ENCODE results near the gene EXOC3L2.

Gene EXOC3L2

DNA sequence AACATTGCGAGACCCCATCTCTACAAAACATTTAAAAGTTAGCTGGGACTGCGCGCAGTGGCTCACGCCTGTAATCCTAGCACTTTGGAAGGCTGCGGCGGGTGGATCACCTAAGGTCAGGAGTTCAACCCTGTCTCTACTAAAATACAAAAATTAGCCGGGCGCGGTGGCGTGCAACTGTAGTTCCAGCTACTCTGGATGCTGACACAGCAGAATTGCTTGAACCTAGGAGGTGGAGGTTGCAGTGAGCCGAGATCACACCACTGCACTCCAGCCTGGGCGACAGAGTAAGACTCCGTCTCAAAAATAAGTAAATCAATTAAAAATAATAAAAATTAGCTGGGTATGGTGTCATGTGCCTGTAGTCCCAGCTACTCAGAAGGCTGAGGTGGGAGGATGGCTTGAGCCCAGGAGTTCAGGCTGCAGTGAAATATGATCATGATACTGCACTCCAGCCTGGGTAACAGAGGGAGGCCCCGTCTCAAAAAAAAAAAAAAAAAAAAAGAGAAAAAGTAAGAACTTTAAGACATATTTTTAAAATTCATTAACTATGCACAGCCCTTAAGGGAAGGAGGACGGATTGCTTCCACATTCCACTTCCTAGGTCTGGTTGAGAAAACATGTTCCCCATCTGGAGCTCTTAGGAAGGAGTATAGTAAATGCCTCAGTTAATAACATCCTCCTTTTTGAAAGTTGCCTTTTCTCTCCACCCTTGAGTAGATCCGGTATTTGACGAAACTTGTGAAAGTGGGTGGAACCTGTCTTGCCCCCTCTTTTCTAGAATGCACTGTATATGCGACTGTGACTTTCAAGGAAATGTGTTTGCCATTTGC lies 26.1 kb downstream of the EXOC3L2 start:
- no peak for DNase-seq

GRCh38 chr19:45218426-45218825 lies 26.8 kb downstream of the EXOC3L2 start:
- no peak for DNase-seq

- no peak for DNase-seq
Measured at GRCh38 chr19:45217957-45218334, 27.3 kb downstream of the EXOC3L2 start.

DNA sequence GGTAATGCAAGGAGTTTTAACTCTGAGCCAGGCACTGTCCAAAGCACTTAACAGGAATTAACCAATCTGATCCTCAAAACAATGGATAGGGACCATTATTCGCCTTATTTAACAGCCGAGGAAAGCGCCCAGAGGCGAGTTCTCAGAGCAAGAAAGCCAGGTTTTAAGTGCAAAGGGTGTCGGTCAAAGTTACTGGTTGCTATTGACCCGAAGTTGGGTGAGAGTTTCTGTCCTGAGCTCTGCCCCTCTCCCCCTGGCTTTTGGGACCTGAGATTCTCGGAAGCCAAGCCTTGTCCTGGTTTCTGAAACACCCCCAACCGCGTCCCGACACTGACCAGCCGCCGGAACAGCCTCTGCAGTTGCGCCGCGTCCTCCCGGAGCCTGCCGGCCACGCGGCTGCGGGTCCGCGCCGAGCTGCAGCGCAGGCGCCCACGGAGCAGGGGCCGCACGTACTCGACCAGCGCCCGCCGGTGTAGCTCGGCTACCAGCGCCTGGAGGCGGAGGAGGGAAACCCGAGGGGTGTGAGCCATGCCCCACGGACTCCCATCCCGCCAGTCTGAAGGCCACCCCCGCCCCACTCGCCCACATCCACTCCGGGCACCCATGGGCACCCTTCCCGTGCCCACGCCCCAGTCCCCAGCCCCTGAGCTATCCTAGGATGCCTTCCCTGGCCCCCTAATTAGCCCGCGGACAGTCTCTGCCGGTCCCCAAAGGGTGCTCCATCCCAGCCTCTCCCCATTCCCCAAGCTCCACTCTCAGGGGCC lies 27.8 kb downstream of the EXOC3L2 start:
- no peak for DNase-seq

GRCh38 chr19:45216667-45217066 lies 28.5 kb downstream of the EXOC3L2 start:
- DNase-seq: no peak

GRCh38 chr19:45215391-45216191 lies 29.6 kb downstream of the EXOC3L2 start:
- no peak for DNase-seq

DNA sequence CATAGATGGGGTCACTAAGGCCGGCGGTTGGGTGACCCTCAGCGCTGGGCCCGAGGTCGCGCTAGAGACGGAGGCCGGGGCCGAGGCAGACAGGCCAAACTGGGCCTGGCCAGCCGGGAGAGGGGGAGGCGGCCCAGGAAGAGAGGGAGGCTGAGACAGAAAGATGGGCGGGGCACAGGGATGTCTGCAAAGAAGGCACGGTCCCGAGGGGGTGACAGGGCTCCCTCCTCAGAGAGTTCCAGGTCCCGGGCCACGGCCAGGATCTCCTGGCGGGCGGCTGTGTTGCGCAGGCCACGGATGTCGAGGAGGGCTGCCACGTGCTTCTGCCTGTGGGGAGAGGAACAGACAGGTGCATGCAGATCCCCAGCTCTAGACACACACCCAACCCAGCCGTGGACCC lies 32.2 kb downstream of the EXOC3L2 start:
- DNase-seq: no peak

GRCh38 chr19:45211751-45212381 lies 33.3 kb downstream of the EXOC3L2 start:
- DNase-seq: no peak

- DNase-seq: no peak
Measured at GRCh38 chr19:45206328-45206727, 38.9 kb downstream of the EXOC3L2 start.

- DNase-seq: no peak
Measured at GRCh38 chr19:45205810-45206209, 39.4 kb downstream of the EXOC3L2 start.

DNA sequence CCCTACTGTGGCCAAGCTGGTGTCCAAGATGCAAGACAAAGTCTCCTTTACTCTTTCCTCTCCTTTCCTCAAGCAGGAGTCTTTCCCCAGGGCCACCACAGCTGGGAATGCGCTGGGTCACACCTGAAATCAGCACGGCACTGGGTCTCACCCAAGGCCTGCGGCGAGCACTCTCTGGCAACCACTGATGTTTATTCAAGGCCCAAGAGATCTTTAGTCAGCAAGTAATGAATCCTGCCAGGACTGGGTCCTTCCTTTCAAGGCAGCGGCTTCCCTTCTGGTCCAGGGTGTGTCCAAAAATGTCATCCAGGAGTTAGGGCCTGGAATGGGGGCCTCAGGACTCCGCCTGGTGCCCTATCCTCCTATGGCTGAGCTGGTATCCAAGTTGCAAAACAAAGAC lies 42.6 kb downstream of the EXOC3L2 start:
- DNase-seq: no peak

GRCh38 chr19:45200568-45200967 lies 44.6 kb downstream of the EXOC3L2 start:
- DNase-seq: no peak

DNA sequence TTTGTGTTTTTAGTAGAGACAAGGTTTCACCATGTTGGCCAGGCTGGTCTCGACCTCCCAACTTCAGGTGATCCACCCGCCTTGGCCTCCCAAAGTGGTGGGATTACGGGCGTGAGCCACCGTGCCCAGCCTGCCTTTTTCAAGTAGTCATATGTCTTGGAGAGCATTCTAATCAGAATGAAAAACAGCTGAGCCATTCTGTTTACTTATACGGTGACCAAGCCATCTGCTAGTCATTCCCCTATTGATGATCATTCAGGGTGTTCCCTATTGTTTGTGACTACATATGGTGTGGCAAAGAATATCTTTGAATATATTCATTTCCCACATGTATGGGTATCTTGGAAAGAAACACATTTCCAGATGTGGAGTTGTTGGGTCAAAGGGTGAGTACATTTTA lies 49.4 kb downstream of the EXOC3L2 start:
- DNase-seq: no peak

- no peak for DNase-seq
Measured at GRCh38 chr19:45191375-45191774, 53.8 kb downstream of the EXOC3L2 start.

DNA sequence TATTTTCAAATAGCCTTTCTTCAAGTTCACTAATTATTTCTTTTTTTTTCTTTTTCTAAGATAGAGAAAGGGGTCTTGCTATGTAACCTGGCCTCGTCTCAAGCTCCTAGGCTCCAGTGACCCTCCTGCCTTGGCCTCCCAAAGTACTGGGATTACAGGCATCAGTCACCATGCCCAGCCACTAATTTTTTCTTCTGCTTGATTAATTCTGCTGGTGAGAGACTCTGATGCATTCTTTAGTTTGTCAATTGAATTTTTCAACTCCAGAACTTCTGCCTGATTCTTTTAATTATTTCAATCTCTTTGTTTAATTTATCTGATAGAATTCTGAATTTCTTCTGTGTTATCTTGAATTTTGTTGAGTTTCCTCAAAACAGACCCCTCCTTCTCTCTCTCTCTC lies 55.2 kb downstream of the EXOC3L2 start:
- DNase-seq: no peak

DNA sequence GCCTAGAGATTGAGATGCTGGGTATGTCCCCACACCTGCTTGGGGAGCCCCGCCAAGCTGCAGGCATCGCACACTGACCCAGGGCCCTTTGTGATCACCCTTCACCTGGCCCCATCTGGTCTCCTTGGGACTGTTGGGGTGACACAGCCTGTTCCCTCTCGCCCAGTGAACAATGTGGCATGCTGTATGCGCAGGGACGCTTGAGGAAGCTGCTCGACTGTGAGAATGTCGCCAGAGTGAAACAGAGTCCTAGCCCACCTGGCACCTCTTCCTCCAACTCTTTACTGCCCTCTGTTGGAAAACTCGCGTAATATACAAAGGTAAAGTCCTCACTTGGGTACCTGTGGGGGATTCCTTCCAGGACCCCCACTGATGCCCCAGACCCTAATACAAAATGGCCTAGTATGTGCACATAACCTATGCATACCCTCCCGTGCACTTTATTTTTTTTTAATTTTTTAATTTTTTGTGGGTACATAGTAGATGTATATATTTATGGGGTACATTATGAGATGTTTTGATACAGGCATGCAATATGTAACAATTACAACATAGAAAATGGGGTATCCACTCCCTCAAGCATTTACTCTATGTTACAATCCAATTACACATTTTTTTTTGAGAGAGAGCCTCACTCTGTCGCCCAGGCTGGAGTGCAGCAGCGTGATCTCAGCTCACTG lies 57.6 kb downstream of the EXOC3L2 start:
- no peak for DNase-seq

DNA sequence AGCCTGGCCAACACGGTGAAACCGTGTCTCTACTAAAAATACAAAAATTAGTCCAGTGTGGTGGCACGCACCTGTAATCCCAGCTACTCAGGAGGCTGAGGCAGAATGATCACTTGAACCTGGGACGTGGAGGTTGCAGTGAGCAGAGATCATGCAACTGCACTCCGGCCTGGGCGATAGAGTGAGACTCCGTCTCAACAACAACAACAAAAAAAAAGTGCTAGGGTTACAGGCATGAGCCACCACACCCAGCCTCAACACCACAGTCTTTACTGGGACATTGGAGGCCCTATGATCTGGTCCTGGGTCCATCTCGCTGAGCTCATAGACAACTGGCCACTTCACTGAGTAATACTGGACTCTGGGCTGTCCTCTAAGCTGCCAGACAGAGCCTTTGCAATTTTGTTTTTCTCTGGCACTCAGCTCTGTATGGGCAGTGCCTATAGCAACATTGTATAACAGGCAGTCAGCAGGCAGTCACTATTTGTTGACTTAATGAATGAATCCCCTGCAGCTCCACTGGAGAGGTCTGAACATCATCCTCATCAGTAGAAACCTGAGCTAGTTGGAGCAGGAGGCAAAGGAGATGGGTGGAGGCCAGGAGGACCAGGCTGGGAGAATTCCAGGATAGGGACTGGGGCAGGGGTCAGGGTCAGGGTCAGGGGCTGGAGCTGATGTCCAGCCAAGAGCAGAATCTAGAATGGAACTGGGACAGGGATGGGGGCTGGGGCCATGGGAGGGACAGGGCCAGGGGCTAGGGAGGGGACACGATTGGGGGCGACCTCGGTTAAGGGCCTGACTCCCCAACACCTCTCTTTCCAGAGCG lies 58.5 kb downstream of the EXOC3L2 start:
- DNase-seq: no peak

DNA sequence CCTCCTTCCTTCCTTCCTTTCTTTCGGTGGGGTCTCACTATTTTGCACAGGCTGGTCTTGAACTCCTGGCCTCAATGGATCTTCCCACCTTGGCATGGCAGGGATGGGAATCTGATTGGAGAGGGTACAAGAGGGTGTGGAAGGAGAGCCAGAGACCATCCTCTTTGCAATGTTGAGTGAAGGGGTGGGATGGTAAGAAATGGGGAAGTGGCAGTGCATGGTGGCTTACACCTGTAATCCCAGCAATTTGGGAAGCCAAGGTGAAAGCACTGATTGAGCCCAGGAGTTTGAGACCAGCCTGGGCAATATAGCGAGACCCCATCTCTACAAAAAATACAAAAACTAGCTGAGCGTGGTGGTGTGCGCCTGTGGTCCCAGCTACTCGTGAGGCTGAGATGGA lies 61.1 kb downstream of the EXOC3L2 start:
- no peak for DNase-seq

- no peak for DNase-seq
Measured at GRCh38 chr19:45182758-45183157, 62.4 kb downstream of the EXOC3L2 start.

DNA sequence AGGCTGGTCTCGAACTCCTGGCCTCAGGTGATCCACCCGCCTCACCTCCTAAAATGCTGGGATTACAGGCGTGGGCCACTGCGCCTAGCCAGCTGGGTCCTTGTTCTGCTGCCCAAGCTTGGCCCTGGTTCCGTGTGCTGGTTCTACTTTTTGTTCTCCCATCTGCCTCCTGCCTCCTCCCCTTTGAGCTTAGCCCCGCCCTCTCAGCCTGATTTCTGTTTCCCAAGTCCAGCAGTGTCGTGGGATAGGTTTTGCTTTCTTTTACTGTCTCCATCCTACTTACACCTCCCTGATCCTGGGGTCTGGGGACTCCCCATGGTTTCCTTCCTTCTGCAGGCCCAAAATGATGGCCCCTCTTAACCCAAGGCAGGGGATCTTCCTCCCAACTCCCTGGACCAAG lies 64.3 kb downstream of the EXOC3L2 start:
- DNase-seq: no peak

DNA sequence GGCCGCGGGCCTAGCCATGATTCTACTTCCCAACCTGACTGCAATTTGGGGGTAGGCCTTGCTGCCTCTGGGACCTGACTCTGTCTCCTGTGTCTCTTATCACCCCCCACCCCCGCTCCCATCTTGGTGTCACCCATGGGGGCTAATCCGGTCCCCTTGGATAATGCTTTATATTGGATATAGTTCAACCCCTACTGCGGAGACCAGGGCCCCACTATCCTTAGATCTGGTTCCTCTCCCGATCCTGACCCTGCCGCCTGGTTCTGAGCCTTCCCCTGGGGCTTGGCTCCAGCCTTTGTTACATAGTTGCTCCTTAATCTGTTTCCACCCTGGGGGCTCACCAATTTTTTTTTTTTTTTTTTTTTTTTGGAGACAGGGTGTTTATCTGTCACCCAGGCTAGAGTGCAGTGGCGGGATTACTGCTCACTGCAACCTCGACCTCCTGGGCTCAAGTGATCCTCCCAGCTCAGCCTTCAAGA lies 65.3 kb downstream of the EXOC3L2 start:
- DNase-seq: no peak

Data from stimulated activated CD4-positive, alpha-beta T cell treated with anti-CD3 and anti-CD28 coated beads, Interleukin-12 subunit alpha, Interleukin-12 subunit beta, amount 100 ng/mL, for 4 hours (primary cell).